SU-DHL-6 (cell line): ENCODE measurements around the gene LRRFIP1.
"Not testable (repeated sequence)": the region's sequence is repeated elsewhere in the genome, so short reads cannot be mapped to it uniquely, and the experiment has no call there.

ENCODE experiments used
- EZH2phosphoT487 ChIP-seq: fragments of 200-600 bp; sonication (generic), shearing (Covaris generic); conservative IDR thresholded peaks from 2 replicates; pipeline ENCODE4 v1.6.1; 2018; ENCODE audit warnings: mild to moderate bottlenecking, antibody characterized with exemption, low read length, moderate library complexity, mixed read lengths
- TF ChIP-seq, protein P1 (sequence below): fragments of 200-600 bp; sonication (generic); IDR thresholded peaks from one replicate; pipeline ENCODE4 v1.5.1; 2017; ENCODE audit warnings: antibody characterized with exemption, mild to moderate bottlenecking, low read length, moderate library complexity; ENCODE audit not compliant: insufficient read depth, poor library complexity, severe bottlenecking

DNA sequence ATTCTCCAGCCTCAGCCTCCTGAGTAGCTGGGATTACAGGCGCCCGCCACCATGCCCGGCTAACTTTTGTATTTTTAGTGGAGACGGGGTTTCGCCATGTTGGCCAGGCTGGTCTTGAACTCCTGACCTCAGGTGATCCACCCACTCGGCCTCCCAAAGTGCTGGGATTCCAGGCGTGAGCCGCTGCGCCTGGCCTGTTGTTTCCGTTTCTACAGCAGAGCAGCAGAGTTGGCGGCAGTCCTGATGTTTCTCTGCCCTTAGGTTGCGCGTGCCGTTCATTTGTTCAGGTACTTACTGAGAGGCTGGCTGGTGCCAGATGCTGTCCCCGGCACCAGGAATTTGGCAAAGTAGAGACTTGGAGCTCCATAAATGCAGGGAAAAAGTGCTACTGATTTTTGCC lies 123.1 kb downstream of the LRRFIP1 start:
- TF ChIP-seq, protein P1, sequence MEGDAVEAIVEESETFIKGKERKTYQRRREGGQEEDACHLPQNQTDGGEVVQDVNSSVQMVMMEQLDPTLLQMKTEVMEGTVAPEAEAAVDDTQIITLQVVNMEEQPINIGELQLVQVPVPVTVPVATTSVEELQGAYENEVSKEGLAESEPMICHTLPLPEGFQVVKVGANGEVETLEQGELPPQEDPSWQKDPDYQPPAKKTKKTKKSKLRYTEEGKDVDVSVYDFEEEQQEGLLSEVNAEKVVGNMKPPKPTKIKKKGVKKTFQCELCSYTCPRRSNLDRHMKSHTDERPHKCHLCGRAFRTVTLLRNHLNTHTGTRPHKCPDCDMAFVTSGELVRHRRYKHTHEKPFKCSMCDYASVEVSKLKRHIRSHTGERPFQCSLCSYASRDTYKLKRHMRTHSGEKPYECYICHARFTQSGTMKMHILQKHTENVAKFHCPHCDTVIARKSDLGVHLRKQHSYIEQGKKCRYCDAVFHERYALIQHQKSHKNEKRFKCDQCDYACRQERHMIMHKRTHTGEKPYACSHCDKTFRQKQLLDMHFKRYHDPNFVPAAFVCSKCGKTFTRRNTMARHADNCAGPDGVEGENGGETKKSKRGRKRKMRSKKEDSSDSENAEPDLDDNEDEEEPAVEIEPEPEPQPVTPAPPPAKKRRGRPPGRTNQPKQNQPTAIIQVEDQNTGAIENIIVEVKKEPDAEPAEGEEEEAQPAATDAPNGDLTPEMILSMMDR: not testable (repeated sequence)
- not testable (repeated sequence) for TF ChIP-seq EZH2phosphoT487
